GM19043 (cell line): Measurements from ENCODE around the gene TJP3.

Experiments
- ATAC-seq: cut with Tn5 transposase; IDR thresholded peaks from one replicate; pipeline ENCODE4 v1.9.1; 2021; ENCODE audit warnings: low read depth; ENCODE audit not compliant: unreplicated experiment

The TJP3 gene

GRCh38 chr19:3671680-3672574 is 36.3 kb upstream of the TJP3 start:
- no peak for ATAC-seq

GRCh38 chr19:3672575-3672948 is 35.6 kb upstream of the TJP3 start:
- no peak for ATAC-seq

DNA sequence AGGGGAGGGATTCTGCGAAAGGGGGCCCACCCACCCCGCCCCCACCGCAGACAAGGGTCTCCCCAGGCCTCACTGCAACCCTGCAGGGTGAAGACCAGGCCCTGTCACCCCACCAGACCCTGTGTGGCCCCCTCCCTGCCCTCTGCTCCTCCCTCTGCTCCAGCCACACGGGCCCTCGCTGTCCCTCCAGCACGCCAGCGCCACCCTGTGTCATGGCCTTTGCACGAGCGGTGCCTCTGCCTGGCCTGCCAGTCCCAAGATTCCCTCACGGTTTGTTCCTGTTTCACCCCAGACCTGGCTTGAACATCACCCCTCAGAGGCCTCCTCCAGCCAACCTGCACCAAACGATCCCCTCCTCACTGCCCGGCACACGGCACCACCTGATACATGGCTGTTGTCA is 35.2 kb upstream of the TJP3 start:
- ATAC-seq = no peak

- ATAC-seq = no peak
Measured at GRCh38 chr19:3673506-3674439, 34.4 kb upstream of the TJP3 start.

DNA sequence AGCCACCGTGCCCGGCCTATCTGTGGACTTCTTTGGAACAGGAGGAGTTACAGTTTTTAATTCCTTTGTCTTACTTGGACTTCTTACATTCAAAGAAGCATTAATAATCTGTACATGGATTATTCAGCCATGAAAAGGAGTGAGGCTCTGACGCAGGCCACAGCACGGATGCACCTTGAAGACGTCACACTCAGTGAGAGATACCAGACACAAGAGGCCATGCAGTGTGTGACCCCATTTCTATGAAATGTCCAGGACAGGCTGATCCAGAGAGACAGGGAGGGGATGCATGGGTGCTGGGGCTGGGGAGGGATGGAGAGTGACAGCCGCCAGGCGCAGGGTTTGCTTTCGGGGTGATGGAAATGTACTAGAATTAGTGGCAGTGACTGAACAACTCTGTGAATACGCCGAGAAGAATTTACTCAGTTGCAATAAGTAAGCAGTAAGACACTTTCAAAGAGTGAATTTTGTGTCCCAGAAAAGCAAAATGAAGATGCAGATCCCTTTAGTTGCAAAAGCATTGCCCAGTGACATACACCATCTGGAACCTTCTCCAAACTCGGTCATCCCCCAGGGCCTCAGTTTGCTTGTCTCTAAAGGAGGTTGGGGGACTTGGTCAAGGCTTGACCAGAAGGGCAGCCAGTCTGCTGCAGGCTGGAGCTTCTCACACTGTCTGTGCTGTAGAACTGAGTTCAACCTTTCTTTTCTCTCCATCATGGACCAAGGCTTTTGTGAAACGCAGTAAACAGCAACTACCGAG is 33.2 kb upstream of the TJP3 start:
- ATAC-seq = no peak

DNA sequence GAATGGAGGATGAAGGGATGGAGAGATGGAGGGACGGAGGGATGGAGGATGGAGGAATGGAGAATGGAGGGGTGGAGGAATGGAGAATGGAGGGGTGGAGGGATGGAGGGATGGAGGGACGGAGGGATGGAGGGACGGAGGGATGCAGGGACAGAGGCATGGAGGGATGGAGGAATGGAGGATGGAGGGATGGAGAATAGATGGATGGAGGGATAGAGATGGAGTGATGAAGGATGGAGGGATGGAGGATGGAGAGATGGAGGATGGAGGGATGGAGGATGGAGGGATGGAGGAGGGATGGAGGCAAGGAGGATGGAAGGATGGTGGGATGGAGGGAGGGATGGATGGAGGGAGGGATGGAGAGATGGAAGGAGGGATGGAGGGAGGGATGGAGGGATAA is 30.0 kb upstream of the TJP3 start:
- no peak for ATAC-seq

- no peak for ATAC-seq
Measured at GRCh38 chr19:3679138-3679537, 29.0 kb upstream of the TJP3 start.

DNA sequence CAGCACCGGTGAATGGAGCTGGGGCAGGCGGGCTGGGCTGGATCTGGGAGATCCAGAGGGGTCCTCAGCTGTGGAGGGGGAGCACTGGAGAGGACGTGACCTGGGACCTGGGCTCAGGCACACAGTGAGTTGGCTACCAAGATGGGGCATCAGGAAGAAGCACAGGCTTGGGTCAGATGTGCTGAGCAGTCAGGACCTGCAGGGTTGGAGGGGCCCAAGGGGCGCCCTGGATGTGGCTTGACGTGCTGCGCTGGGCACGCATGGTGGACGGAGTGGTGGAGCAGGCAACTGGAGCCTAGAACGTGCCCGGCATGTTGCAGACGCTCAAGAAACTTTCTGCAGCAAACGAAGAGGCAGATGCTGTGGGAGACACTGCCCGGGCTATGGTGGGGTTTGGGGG is 28.6 kb upstream of the TJP3 start:
- ATAC-seq = no peak

DNA sequence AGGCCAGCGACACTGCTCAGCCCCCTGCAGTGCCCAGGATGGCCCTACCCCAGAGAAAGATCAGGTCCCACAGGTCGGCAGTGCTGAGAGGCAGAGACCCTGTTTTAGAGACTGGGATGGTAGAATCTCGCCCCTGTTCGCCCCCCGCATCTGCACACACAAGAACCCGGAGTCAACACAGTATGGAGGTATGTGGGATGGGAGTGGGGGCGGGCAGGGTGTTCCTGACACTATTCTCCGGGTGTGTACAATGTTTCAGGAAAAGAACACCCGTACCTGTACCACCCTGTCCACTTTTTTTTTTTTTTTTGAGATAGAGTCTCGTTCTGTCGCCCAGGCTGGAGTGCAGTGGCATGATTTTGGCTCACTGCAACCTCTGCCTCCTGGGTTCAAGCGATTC is 27.2 kb upstream of the TJP3 start:
- ATAC-seq = no peak

GRCh38 chr19:3682286-3682685 is 25.9 kb upstream of the TJP3 start:
- no peak for ATAC-seq

- ATAC-seq = no peak
Measured at GRCh38 chr19:3682741-3683404, 25.3 kb upstream of the TJP3 start.

DNA sequence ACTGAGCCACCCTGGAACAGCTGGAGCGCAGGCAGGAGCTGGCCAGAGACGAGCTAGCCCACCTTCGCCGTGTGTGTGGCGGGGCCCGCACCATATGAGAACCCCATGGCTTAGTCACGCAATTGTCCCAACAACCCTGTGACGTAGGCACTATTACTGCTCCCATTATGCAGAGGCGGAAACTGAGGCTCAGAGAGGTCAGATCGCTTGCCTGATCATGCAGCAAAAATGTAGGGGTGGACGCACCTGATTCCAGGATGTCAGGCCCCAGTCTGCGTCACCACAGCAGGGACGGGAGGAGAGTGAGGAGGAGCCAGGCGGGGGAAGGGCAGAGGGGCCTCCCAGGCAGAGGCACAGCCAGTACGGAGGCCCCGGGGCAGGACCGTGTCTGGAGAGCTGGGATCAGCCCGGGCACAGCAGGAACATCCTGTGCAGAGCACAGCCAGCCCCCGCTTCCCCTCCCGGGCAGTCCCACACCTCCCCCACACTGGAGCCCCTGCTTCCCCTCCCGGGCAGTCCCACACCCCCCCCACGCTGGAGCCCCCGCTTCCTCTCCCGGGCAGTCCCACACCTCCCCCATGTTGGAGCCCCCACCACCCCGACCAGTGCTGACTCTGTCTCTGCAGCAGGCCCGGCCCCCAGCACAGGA is 24.7 kb upstream of the TJP3 start:
- ATAC-seq = no peak

GRCh38 chr19:3684054-3684816 is 23.9 kb upstream of the TJP3 start:
- no peak for ATAC-seq

DNA sequence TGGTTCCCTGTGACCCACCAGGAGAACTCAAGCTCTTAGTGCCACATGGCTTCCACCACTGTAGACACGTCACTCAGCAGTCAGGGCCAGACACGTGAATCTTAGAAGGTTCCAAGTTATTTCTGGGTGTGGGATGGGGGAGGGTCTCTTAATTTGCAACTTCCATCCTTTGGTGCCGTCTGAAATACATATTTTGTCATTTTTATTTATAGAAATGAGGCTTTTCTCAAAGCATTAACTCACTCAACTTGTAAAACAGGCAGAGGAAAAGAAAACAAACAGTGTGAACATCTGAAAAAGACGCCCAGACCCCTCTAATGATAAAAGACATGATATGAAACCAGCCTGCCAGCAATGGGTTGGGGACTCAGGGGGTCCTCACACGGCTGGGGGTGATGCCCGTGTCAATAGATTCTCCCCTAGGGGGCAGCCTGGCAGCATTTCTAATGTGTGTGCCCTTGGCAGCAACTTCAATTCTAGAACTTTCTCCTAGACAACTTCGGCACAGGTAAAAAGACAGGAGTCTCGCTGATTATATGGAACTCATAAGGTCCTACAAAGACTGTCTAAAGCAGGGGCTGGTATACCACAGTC is 23.3 kb upstream of the TJP3 start:
- no peak for ATAC-seq

DNA sequence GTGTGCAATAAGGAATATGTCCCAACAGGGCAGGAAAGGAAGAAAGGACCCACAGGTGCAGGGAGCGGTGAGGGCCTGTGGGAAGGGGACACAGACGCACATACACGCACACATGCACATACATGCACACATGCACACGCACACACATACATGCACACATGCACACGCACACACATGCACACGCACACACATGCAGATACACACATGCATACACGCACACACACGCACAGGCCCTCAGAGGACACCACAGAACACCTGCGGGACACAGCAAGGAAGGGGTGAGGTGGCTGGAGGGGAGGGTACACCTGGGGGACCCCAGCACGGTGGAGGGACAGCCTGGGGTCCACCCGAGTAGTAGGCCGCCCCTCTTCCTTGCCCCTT is 20.8 kb upstream of the TJP3 start:
- no peak for ATAC-seq

DNA sequence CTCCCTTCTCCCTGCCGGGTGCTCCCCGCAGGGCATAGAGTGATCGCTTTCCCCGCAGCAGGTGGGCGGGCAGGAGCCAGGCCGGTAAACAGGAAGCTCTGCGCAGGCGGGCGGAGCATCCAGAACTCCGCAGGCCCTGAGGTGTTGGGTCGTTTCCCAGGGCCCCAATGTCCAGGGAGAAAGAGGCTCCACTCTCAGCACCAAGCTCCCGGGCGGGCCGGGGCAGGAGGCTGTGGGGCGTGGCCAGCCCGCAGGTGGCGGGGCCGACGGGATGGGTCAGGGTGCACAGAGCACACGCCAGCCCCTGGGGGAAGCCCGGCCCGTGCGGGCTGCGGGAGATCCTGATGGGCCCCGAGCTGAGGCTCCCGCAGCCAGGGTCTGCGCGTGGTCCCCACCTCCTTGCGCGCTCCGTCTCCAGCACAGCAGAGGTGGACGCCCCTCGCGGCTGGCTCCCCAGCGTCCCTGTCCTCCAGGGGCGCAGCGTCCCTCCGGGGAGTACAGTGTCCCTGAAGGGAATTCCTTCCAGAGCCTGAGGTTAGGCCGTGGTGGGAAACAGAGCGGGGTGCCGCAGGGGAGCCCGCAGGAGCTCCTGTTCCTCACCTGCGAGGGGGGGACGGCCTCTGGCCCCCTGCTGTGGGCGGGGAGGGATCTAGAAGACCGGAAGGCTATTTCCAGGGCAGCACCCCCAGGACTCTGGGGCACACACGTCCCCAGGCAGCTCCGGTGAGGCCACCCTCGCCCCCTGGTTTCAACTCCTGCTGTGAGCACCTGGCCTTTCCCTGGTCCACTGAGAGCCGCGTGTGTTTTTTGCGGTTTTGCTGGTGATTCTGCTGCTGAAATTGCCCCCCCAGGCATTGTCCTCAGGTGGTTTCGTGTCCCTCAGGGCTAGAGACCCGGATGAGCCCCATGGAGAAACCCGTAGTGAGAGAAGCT is 20.1 kb upstream of the TJP3 start:
- no peak for ATAC-seq

DNA sequence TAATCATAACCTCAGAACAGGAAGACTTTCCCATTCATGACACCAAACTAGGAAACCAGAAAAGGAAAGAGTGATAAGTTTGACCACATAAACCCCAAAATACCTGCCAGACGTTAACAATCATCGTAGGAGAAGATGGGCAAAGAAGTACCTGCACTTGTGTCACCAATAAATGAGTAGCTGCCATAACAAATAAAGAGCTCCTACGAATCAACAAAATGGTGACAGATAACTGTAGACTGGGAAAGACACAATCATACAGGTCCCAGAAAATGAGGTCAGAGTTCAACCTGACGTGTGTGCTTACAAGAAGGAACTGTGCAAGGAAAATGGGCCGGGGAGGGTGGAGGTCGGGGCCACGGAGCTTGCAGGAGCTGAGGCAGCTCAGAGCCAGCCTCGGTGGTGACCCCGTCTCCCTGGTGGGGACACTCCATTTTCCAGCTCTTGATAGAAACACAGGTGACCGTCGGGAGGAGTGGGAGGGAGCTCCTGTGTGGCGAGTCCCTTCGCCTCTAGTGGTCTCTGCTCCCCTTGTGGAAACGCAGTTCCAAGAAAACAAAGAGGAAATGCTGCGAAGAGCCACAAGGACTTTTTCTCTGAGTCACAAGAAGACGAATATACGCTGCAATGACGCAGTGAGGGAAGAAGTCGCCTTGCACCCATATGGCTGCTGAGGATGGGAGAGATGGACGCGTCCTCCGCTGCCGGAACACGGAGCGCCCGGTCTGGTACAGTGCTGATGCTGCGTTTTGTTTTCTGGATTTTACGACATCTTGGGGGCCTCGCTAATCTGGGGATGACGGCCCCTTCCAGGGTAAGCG is 17.4 kb upstream of the TJP3 start:
- no peak for ATAC-seq
